ENCODE data around the gene DDX42.

GRCh38 chr17:63766754-63767153, 7.2 kb upstream of the DDX42 start:
- TF ChIP-seq CTCF (IDR thresholded peaks at IDR 0.05) (no peak), EZH2 (IDR thresholded peaks at IDR 0.05; ENCODE audit: borderline replicate concordance, insufficient read depth, low read depth, low read length, poor library complexity, severe bottlenecking) (no peak)
